GM19023 (cell line): ENCODE data around the gene DENND4B.
"Not testable (repeated sequence)": the region's sequence is repeated elsewhere in the genome, so short reads cannot be mapped to it uniquely, and the experiment has no call there.

ENCODE experiments used
- ATAC-seq: cut with Tn5 transposase; IDR thresholded peaks from one replicate; pipeline ENCODE4 v1.9.1; 2021; ENCODE audit warnings: mild to moderate bottlenecking, moderate library complexity; ENCODE audit not compliant: unreplicated experiment

DENND4B gene

GRCh38 chr1:153946622-153947241, at the start of gene DENND4B:
Gene DENND4B (minus strand): TSS chr1:153946718. CDS start chr1:153944374, 2,344 bp downstream.
- ATAC-seq, result peak; percentile 67

GRCh38 chr1:153995640-153996039, 49.1 kb upstream of the DENND4B start:
- no peak for ATAC-seq

GRCh38 chr1:153995202-153995601, 48.7 kb upstream of the DENND4B start:
- ATAC-seq, result no peak

- ATAC-seq, result no peak
Measured at GRCh38 chr1:153991806-153992205, 45.3 kb upstream of the DENND4B start.

- ATAC-seq, result no peak
Measured at GRCh38 chr1:153991151-153991630, 44.7 kb upstream of the DENND4B start.

- peak; percentile 73 for ATAC-seq
Measured at GRCh38 chr1:153990468-153991150, 44.1 kb upstream of the DENND4B start, which contains the start of gene RPS27. Gene RPS27 (plus strand): TSS chr1:153990762. CDS start chr1:153990797, 35 bp downstream.

GRCh38 chr1:153987621-153988020, 41.1 kb upstream of the DENND4B start:
- no peak for ATAC-seq

GRCh38 chr1:153985941-153986761, 39.6 kb upstream of the DENND4B start, which contains the start of gene RAB13:
Gene RAB13 (minus strand): TSS chr1:153986339. CDS start chr1:153986236, 103 bp downstream.
- ATAC-seq, result no peak

GRCh38 chr1:153985341-153985912, 38.9 kb upstream of the DENND4B start:
- ATAC-seq, result no peak

GRCh38 chr1:153984123-153984894, 37.8 kb upstream of the DENND4B start:
- ATAC-seq, result no peak

GRCh38 chr1:153981735-153982134, 35.2 kb upstream of the DENND4B start:
- ATAC-seq, result not testable (repeated sequence)

GRCh38 chr1:153979091-153979490, 32.6 kb upstream of the DENND4B start:
- not testable (repeated sequence) for ATAC-seq

- ATAC-seq, result no peak
Measured at GRCh38 chr1:153978274-153978909, 31.9 kb upstream of the DENND4B start.

- peak; percentile 78 for ATAC-seq
Measured at GRCh38 chr1:153977250-153978240, 31.0 kb upstream of the DENND4B start, which contains the start of gene JTB. Gene JTB (minus strand): TSS chr1:153977674. CDS start chr1:153977252, 422 bp downstream.

- no peak for ATAC-seq
Measured at GRCh38 chr1:153976819-153977249, 30.3 kb upstream of the DENND4B start.

GRCh38 chr1:153973525-153973924, 27.0 kb upstream of the DENND4B start:
- no peak for ATAC-seq

- no peak for ATAC-seq
Measured at GRCh38 chr1:153973071-153973470, 26.6 kb upstream of the DENND4B start.

GRCh38 chr1:153970346-153970745, 23.8 kb upstream of the DENND4B start:
- ATAC-seq, result no peak
